SK-N-SH treated with all-trans-retinoic acid at 6 μM for 48 hours (cell line): Measurements from ENCODE around the gene SPEM1.

Experiments
- ATAC-seq: fragments of 200-7000 bp; cut with Tn5 transposase; 3 replicates; pipeline ENCODE4 v1.9.1; 2020; ENCODE audit warnings: mild to moderate bottlenecking, moderate library complexity
- ARNTL ChIP-seq: fragments of 450-650 bp; formaldehyde crosslinking; IDR thresholded peaks from 2 replicates; pipeline ENCODE4 v1.5.0; 2020; ENCODE audit warnings: low read depth, mild to moderate bottlenecking, moderate library complexity, borderline replicate concordance
- BACH2 ChIP-seq: fragments of 250-450 bp; sonication (Bioruptor Pico); IDR thresholded peaks from 2 replicates; pipeline ENCODE4 v1.9.0; 2021; ENCODE audit warnings: mild to moderate bottlenecking, borderline replicate concordance
- ESRRG ChIP-seq: fragments of 250-450 bp; sonication (Bioruptor Pico); IDR thresholded peaks from 2 replicates; pipeline ENCODE4 v1.6.1; 2021; ENCODE audit warnings: mild to moderate bottlenecking
- GLIS3 ChIP-seq: fragments of 250-450 bp; sonication (Bioruptor Pico); IDR thresholded peaks from 2 replicates; pipeline ENCODE4 v1.5.0; 2020; ENCODE audit warnings: mild to moderate bottlenecking, moderate library complexity
- ISL1 ChIP-seq: fragments of 250-450 bp; sonication (Bioruptor Pico); IDR thresholded peaks from 2 replicates; pipeline ENCODE4 v2.1.2; 2022; ENCODE audit warnings: mild to moderate bottlenecking, moderate library complexity
- PATZ1 ChIP-seq: fragments of 250-450 bp; sonication (Bioruptor Pico); IDR thresholded peaks from 2 replicates; pipeline ENCODE4 v1.8.0; 2020; ENCODE audit warnings: mild to moderate bottlenecking, moderate library complexity, borderline replicate concordance
- PPARA ChIP-seq: fragments of 250-450 bp; sonication (Bioruptor Pico); IDR thresholded peaks from 2 replicates; pipeline ENCODE4 v1.5.0; 2020; ENCODE audit warnings: mild to moderate bottlenecking, borderline replicate concordance
- RARB ChIP-seq: fragments of 250-450 bp; sonication (Bioruptor Pico); IDR thresholded peaks from 2 replicates; pipeline ENCODE4 v1.8.0; 2021; ENCODE audit warnings: mild to moderate bottlenecking, moderate library complexity
- SNAI2 ChIP-seq: fragments of 250-450 bp; sonication (Bioruptor Pico); IDR thresholded peaks from 2 replicates; pipeline ENCODE4 v1.5.0; 2020; ENCODE audit warnings: mild to moderate bottlenecking, moderate library complexity
- TCF4 ChIP-seq: fragments of 250-450 bp; sonication (Bioruptor Pico); IDR thresholded peaks from 2 replicates; pipeline ENCODE4 v1.8.0; 2021; ENCODE audit warnings: mild to moderate bottlenecking, moderate library complexity, borderline replicate concordance
- TSHZ2 ChIP-seq: fragments of 250-450 bp; sonication (Bioruptor Pico); IDR thresholded peaks from 2 replicates; pipeline ENCODE4 v1.5.0; 2020; ENCODE audit warnings: mild to moderate bottlenecking, moderate library complexity
- ZC3H10 ChIP-seq: fragments of 250-450 bp; sonication (Bioruptor Pico); IDR thresholded peaks from 2 replicates; pipeline ENCODE4 v1.5.1; 2021; ENCODE audit warnings: mild to moderate bottlenecking, moderate library complexity
- ZFP3 ChIP-seq: fragments of 250-450 bp; sonication (Bioruptor Pico); IDR thresholded peaks from 2 replicates; pipeline ENCODE4 v1.5.0; 2020; ENCODE audit warnings: mild to moderate bottlenecking, moderate library complexity
- ZFP30 ChIP-seq: fragments of 450-650 bp; formaldehyde crosslinking; IDR thresholded peaks from 2 replicates; pipeline ENCODE4 v1.5.0; 2022; ENCODE audit warnings: mild to moderate bottlenecking, moderate library complexity
- ZNF565 ChIP-seq: fragments of 450-650 bp; formaldehyde crosslinking; conservative IDR thresholded peaks from 2 replicates; pipeline ENCODE4 v1.5.0; 2020; ENCODE audit warnings: low read depth, mild to moderate bottlenecking, moderate library complexity
- ZNF70 ChIP-seq: fragments of 450-650 bp; formaldehyde crosslinking; IDR thresholded peaks from 2 replicates; pipeline ENCODE4 v1.5.0; 2020; ENCODE audit warnings: mild to moderate bottlenecking, moderate library complexity
- TF ChIP-seq, protein P1 (sequence below): fragments of 250-450 bp; sonication (Bioruptor Pico); IDR thresholded peaks from 2 replicates; pipeline ENCODE4 v1.5.1; 2021; ENCODE audit warnings: mild to moderate bottlenecking, moderate library complexity

SPEM1 gene

GRCh38 chr17:7425756-7426155 lies 5.6 kb downstream of the SPEM1 start:
- no peak for ATAC-seq

GRCh38 chr17:7426203-7426863 lies 6.2 kb downstream of the SPEM1 start:
- ATAC-seq, result no peak
- TF ChIP-seq TSHZ2 (CRISPR knock-in tag) (no peak), ZFP30 (no peak), ESRRG (CRISPR knock-in tag) (no peak)
- TF ChIP-seq, protein P1, sequence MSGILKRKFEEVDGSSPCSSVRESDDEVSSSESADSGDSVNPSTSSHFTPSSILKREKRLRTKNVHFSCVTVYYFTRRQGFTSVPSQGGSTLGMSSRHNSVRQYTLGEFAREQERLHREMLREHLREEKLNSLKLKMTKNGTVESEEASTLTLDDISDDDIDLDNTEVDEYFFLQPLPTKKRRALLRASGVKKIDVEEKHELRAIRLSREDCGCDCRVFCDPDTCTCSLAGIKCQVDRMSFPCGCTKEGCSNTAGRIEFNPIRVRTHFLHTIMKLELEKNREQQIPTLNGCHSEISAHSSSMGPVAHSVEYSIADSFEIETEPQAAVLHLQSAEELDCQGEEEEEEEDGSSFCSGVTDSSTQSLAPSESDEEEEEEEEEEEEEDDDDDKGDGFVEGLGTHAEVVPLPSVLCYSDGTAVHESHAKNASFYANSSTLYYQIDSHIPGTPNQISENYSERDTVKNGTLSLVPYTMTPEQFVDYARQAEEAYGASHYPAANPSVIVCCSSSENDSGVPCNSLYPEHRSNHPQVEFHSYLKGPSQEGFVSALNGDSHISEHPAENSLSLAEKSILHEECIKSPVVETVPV (CRISPR knock-in tag), result no peak

More at GRCh38 chr17:7425756-7426155, 5.6 kb downstream of the SPEM1 start:
- TF ChIP-seq ISL1 (no peak), PATZ1 (CRISPR knock-in tag) (no peak), GLIS3 (CRISPR knock-in tag) (no peak), ZC3H10 (CRISPR knock-in tag) (no peak), PPARA (no peak), ESRRG (CRISPR knock-in tag) (no peak), BACH2 (CRISPR knock-in tag) (no peak), SNAI2 (CRISPR knock-in tag) (no peak), ZNF70 (CRISPR knock-in tag) (no peak), RARB (CRISPR knock-in tag) (no peak), ARNTL (CRISPR knock-in tag) (no peak), ZNF565 (CRISPR knock-in tag) (no peak), TCF4 (CRISPR knock-in tag) (no peak), ZFP3 (CRISPR knock-in tag) (no peak)
- TF ChIP-seq, protein P1 (CRISPR knock-in tag), result no peak

GRCh38 chr17:7426896-7427489 lies 6.9 kb downstream of the SPEM1 start:
- TF ChIP-seq TSHZ2 (CRISPR knock-in tag), result no peak
- no peak for TF ChIP-seq ZFP30
- no peak for TF ChIP-seq ARNTL (CRISPR knock-in tag)
- no peak for ATAC-seq
